ENCODE data around the gene CDH12.

DNA sequence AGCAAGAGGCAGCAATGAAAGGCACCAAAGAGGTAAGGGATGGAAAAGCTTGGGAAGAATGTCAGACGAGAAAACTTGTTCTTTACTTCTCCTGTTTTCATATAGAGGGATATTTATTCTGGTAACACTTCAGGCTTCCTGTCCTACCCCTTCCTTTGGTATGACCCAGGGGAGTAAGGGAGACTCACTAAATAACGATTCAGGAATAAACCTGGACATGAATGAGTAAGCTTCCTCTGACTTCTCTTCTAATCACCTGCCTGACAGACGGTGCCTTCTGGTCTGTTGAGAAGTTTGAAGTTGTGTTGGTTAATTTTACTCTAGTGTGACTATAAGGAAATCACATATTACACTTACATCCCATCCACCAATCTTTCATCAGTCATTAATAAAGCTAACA lies 461.2 kb downstream of the CDH12 start:
- TF ChIP-seq, protein P1, sequence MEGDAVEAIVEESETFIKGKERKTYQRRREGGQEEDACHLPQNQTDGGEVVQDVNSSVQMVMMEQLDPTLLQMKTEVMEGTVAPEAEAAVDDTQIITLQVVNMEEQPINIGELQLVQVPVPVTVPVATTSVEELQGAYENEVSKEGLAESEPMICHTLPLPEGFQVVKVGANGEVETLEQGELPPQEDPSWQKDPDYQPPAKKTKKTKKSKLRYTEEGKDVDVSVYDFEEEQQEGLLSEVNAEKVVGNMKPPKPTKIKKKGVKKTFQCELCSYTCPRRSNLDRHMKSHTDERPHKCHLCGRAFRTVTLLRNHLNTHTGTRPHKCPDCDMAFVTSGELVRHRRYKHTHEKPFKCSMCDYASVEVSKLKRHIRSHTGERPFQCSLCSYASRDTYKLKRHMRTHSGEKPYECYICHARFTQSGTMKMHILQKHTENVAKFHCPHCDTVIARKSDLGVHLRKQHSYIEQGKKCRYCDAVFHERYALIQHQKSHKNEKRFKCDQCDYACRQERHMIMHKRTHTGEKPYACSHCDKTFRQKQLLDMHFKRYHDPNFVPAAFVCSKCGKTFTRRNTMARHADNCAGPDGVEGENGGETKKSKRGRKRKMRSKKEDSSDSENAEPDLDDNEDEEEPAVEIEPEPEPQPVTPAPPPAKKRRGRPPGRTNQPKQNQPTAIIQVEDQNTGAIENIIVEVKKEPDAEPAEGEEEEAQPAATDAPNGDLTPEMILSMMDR (IDR thresholded peaks at IDR 0.05; ENCODE audit: insufficient read depth, low read depth, low read length): no peak
- TF ChIP-seq EZH2 (IDR thresholded peaks at IDR 0.05; ENCODE audit: insufficient read depth, low read length): no peak
